HEK293 (cell line): ENCODE data around the gene MAGI2.

Experiments used
- CTCF ChIA-PET: fragments of 350-600 bp; formaldehyde crosslinking; extraction: SDS; loops from one replicate; lab custom pipeline; 2021; ENCODE audit warnings: antibody characterized with exemption; lab: Yijun Ruan, JAX
- POLR2A ChIA-PET: fragments of 300-600 bp; formaldehyde crosslinking; extraction: SDS; loops from one replicate; lab custom pipeline; 2020; ENCODE audit warnings: antibody characterized with exemption, inconsistent platforms; lab: Yijun Ruan, JAX
- H3K27ac ChIP-seq: fragments of 200-500 bp; sonication (Bioruptor generic); 2 replicates; pipeline ENCODE4 v1.5.1; 2014; ENCODE audit warnings: low read depth, low read length, control low read depth, inconsistent platforms; ENCODE audit errors: extremely low read depth
- H3K36me3 ChIP-seq, 2 experiments: fragments of 200-500 bp in 1 of 2; sonication (Bioruptor generic) in 1 of 2; 1 replicate in 1 of 2; 2 replicates in 1 of 2; pipeline ENCODE4 v1.5.1; 2014 to 2017; ENCODE audit warnings: inconsistent platforms in 2 of 2, low read length in 2 of 2; ENCODE audit not compliant: control insufficient read depth in 2 of 2, insufficient read depth in 1 of 2
- H3K4me1 ChIP-seq: fragments of 200-500 bp; sonication (Bioruptor generic); 2 replicates; pipeline ENCODE4 v1.5.1; 2014; ENCODE audit warnings: mild to moderate bottlenecking, low read length, inconsistent platforms; ENCODE audit not compliant: control insufficient read depth, insufficient read depth
- H3K4me3 ChIP-seq: 2 replicates; pipeline ENCODE4 v1.5.1; 2011; ENCODE audit warnings: low read depth, mild to moderate bottlenecking, control low read depth, low read length, moderate library complexity
- H3K9me3 ChIP-seq: fragments of 200-500 bp; sonication (Bioruptor generic); 2 replicates; pipeline ENCODE4 v1.5.1; 2014; ENCODE audit warnings: low read depth, low read length, inconsistent platforms; ENCODE audit not compliant: control insufficient read depth, insufficient read depth
- GLIS1 ChIP-seq: fragments of 450-650 bp; formaldehyde crosslinking; IDR thresholded peaks from 2 replicates; pipeline ENCODE4 v1.5.1; 2016; ENCODE audit warnings: missing biosample characterization, missing genetic modification characterization
- GLIS2 ChIP-seq: fragments of 450-650 bp; formaldehyde crosslinking; IDR thresholded peaks from 2 replicates; pipeline ENCODE4 v1.5.1; 2016; ENCODE audit warnings: missing biosample characterization, missing genetic modification characterization
- KLF10 ChIP-seq: fragments of 450-650 bp; IDR thresholded peaks from 2 replicates; pipeline ENCODE4 v1.5.1; 2018; ENCODE audit warnings: missing biosample characterization, mild to moderate bottlenecking, missing genetic modification characterization
- KLF8 ChIP-seq: fragments of 450-650 bp; formaldehyde crosslinking; IDR thresholded peaks from 2 replicates; pipeline ENCODE4 v1.5.1; 2016; ENCODE audit warnings: missing biosample characterization, missing genetic modification characterization
- OVOL3 ChIP-seq: fragments of 450-650 bp; formaldehyde crosslinking; IDR thresholded peaks from 2 replicates; pipeline ENCODE4 v1.5.1; 2016; ENCODE audit warnings: missing biosample characterization, missing genetic modification characterization
- SCRT1 ChIP-seq: fragments of 450-650 bp; formaldehyde crosslinking; IDR thresholded peaks from 2 replicates; pipeline ENCODE4 v1.5.1; 2016; ENCODE audit warnings: missing biosample characterization, missing genetic modification characterization, borderline replicate concordance
- SETDB1 ChIP-seq: IDR thresholded peaks from one replicate; pipeline ENCODE4 v1.6.1; 2017; ENCODE audit warnings: mild to moderate bottlenecking, low read length, moderate library complexity, mixed read lengths; ENCODE audit not compliant: insufficient read length
- SP2 ChIP-seq: fragments of 450-650 bp; formaldehyde crosslinking; IDR thresholded peaks from 2 replicates; pipeline ENCODE4 v1.5.1; 2016; ENCODE audit warnings: missing biosample characterization, missing genetic modification characterization
- TSHZ1 ChIP-seq: fragments of 450-650 bp; formaldehyde crosslinking; IDR thresholded peaks from 2 replicates; pipeline ENCODE4 v1.5.1; 2016; ENCODE audit warnings: missing biosample characterization, missing genetic modification characterization, borderline replicate concordance
- ZBTB20 ChIP-seq: fragments of 450-650 bp; formaldehyde crosslinking; IDR thresholded peaks from 2 replicates; pipeline ENCODE4 v1.5.1; 2016; ENCODE audit warnings: missing biosample characterization, missing genetic modification characterization
- ZBTB21 ChIP-seq: fragments of 450-650 bp; formaldehyde crosslinking; IDR thresholded peaks from 2 replicates; pipeline ENCODE4 v1.5.1; 2017; ENCODE audit warnings: missing biosample characterization, missing genetic modification characterization
- ZBTB8A ChIP-seq: fragments of 450-650 bp; formaldehyde crosslinking; IDR thresholded peaks from 2 replicates; pipeline ENCODE4 v1.5.1; 2016; ENCODE audit warnings: missing biosample characterization, missing genetic modification characterization
- ZIC2 ChIP-seq: fragments of 450-650 bp; formaldehyde crosslinking; IDR thresholded peaks from 2 replicates; pipeline ENCODE4 v1.5.1; 2016; ENCODE audit warnings: missing biosample characterization, missing genetic modification characterization
- ZNF10 ChIP-seq: fragments of 450-650 bp; formaldehyde crosslinking; IDR thresholded peaks from 2 replicates; pipeline ENCODE4 v1.5.1; 2017; ENCODE audit warnings: missing biosample characterization, missing genetic modification characterization
- ZNF121 ChIP-seq: fragments of 450-650 bp; formaldehyde crosslinking; IDR thresholded peaks from 2 replicates; pipeline ENCODE4 v1.5.1; 2016; ENCODE audit warnings: missing biosample characterization, missing genetic modification characterization
- ZNF140 ChIP-seq: fragments of 450-650 bp; formaldehyde crosslinking; IDR thresholded peaks from 2 replicates; pipeline ENCODE4 v1.5.1; 2016; ENCODE audit warnings: missing biosample characterization, missing genetic modification characterization
- ZNF18 ChIP-seq: fragments of 450-650 bp; formaldehyde crosslinking; IDR thresholded peaks from 2 replicates; pipeline ENCODE4 v1.5.1; 2016; ENCODE audit warnings: missing biosample characterization, missing genetic modification characterization
- ZNF223 ChIP-seq: fragments of 450-650 bp; formaldehyde crosslinking; IDR thresholded peaks from 2 replicates; pipeline ENCODE4 v1.5.1; 2016; ENCODE audit warnings: missing biosample characterization, missing genetic modification characterization
- ZNF26 ChIP-seq: fragments of 450-650 bp; formaldehyde crosslinking; IDR thresholded peaks from 2 replicates; pipeline ENCODE4 v1.5.1; 2016; ENCODE audit warnings: missing biosample characterization, missing genetic modification characterization
- ZNF311 ChIP-seq: fragments of 450-650 bp; formaldehyde crosslinking; IDR thresholded peaks from 2 replicates; pipeline ENCODE4 v1.5.1; 2017; ENCODE audit warnings: missing biosample characterization, missing genetic modification characterization, borderline replicate concordance
- ZNF423 ChIP-seq: fragments of 450-650 bp; formaldehyde crosslinking; IDR thresholded peaks from 2 replicates; pipeline ENCODE4 v1.5.1; 2016; ENCODE audit warnings: missing biosample characterization, missing genetic modification characterization
- ZNF600 ChIP-seq: fragments of 450-650 bp; formaldehyde crosslinking; IDR thresholded peaks from 2 replicates; pipeline ENCODE4 v1.5.1; 2016; ENCODE audit warnings: missing biosample characterization, missing genetic modification characterization
- ZNF610 ChIP-seq: fragments of 450-650 bp; formaldehyde crosslinking; IDR thresholded peaks from 2 replicates; pipeline ENCODE4 v1.5.1; 2016; ENCODE audit warnings: missing biosample characterization, missing genetic modification characterization, borderline replicate concordance
- ZNF623 ChIP-seq: fragments of 450-650 bp; formaldehyde crosslinking; IDR thresholded peaks from 2 replicates; pipeline ENCODE4 v1.5.1; 2016; ENCODE audit warnings: missing biosample characterization, missing genetic modification characterization
- ZNF658 ChIP-seq: fragments of 450-650 bp; formaldehyde crosslinking; IDR thresholded peaks from 2 replicates; pipeline ENCODE4; 2016; ENCODE audit warnings: missing biosample characterization, missing genetic modification characterization
- TF ChIP-seq, protein P1 (sequence below): fragments of 450-650 bp; formaldehyde crosslinking; IDR thresholded peaks from 2 replicates; pipeline ENCODE4 v1.5.1; 2016; ENCODE audit warnings: missing biosample characterization, missing genetic modification characterization
- TF ChIP-seq, protein P2 (sequence below): fragments of 450-650 bp; formaldehyde crosslinking; IDR thresholded peaks from 2 replicates; pipeline ENCODE4 v1.5.1; 2016; ENCODE audit warnings: missing biosample characterization, missing genetic modification characterization

MAGI2 gene

GRCh38 chr7:78873117-78873516 lies 580.4 kb downstream of the MAGI2 start:
- no peak overlapping the region for H3K27ac ChIP-seq
- TF ChIP-seq ZNF423 (tag by site-specific recombination) (no peak), SP2 (tag by site-specific recombination) (no peak), ZNF121 (tag by site-specific recombination) (no peak), ZNF18 (no peak), ZNF658 (no peak), ZNF311 (no peak), KLF8 (tag by site-specific recombination) (no peak), OVOL3 (no peak), ZNF623 (tag by site-specific recombination) (no peak), SCRT1 (tag by site-specific recombination) (no peak), ZBTB21 (tag by site-specific recombination) (no peak), ZNF10 (tag by site-specific recombination) (no peak), KLF10 (no peak), ZIC2 (no peak), ZNF223 (no peak), ZBTB8A (tag by site-specific recombination) (no peak), ZNF26 (tag by site-specific recombination) (no peak), GLIS1 (no peak)
- TF ChIP-seq, protein P1, sequence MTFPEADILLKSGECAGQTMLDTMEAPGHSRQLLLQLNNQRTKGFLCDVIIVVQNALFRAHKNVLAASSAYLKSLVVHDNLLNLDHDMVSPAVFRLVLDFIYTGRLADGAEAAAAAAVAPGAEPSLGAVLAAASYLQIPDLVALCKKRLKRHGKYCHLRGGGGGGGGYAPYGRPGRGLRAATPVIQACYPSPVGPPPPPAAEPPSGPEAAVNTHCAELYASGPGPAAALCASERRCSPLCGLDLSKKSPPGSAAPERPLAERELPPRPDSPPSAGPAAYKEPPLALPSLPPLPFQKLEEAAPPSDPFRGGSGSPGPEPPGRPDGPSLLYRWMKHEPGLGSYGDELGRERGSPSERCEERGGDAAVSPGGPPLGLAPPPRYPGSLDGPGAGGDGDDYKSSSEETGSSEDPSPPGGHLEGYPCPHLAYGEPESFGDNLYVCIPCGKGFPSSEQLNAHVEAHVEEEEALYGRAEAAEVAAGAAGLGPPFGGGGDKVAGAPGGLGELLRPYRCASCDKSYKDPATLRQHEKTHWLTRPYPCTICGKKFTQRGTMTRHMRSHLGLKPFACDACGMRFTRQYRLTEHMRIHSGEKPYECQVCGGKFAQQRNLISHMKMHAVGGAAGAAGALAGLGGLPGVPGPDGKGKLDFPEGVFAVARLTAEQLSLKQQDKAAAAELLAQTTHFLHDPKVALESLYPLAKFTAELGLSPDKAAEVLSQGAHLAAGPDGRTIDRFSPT (tag by site-specific recombination) = no peak
- POLR2A ChIA-PET = no interaction called here
- H3K9me3 ChIP-seq = no peaks in the 10 kb centered on the region
- CTCF ChIA-PET = interaction anchor here (0.7 kb wide), 1 partner anchor 207 kb away, joined by 3 read pairs; no protein-coding TSS in a partner anchor
- no peaks in the 10 kb centered on the region for H3K36me3 ChIP-seq
- H3K4me1 ChIP-seq = no peaks in the 10 kb centered on the region
- no peak overlapping the region for H3K4me3 ChIP-seq

DNA sequence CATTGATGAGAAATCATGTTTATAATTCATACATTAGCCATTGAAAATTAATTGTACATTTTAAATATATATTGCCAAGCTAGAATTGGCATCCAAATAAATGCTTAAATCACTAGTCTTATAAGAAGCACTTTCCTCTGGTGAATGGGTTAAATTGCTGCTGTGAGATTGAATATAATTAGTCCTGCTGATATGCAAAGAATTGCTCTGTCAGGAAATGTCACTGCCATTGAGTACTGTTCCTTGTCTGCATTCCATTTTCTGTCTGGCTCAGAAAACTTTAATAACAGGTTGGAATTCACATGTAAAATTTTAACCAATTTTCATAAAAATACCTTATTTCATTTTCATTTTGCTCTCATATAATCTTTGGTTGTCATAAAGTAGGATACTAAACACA lies 589.1 kb downstream of the MAGI2 start:
- ChIA-PET CTCF (no interaction called here), POLR2A (no interaction called here)

More for the DNA sequence above, 589.1 kb downstream of the MAGI2 start:
- no peak overlapping the region for H3K4me3 ChIP-seq
- no peaks in the 10 kb centered on the region for H3K9me3 ChIP-seq
- no peak overlapping the region for H3K27ac ChIP-seq
- H3K4me1 ChIP-seq = no peaks in the 10 kb centered on the region
- no peak for TF ChIP-seq ZNF140 (tag by site-specific recombination)
- TF ChIP-seq TSHZ1 (tag by site-specific recombination) = no peak
- TF ChIP-seq ZNF610 (tag by site-specific recombination) = no peak
- no peak for TF ChIP-seq ZBTB20 (tag by site-specific recombination)
- TF ChIP-seq GLIS2 (tag by site-specific recombination) = no peak
- no peak for TF ChIP-seq SETDB1
- no peak for TF ChIP-seq ZNF600 (tag by site-specific recombination)
- no peak for TF ChIP-seq KLF8 (tag by site-specific recombination)
- TF ChIP-seq, protein P2, sequence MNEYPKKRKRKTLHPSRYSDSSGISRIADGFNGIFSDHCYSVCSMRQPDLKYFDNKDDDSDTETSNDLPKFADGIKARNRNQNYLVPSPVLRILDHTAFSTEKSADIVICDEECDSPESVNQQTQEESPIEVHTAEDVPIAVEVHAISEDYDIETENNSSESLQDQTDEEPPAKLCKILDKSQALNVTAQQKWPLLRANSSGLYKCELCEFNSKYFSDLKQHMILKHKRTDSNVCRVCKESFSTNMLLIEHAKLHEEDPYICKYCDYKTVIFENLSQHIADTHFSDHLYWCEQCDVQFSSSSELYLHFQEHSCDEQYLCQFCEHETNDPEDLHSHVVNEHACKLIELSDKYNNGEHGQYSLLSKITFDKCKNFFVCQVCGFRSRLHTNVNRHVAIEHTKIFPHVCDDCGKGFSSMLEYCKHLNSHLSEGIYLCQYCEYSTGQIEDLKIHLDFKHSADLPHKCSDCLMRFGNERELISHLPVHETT = no peak
- no peaks in the 10 kb centered on the region for H3K36me3 ChIP-seq
